Uterus (tissue), 4 donors: ENCODE measurements around the gene ETS1. TPM values are rescaled to one million over a fixed set of nuclear protein-coding genes. Genes with fewer than 3 reads are reported as not detected.

ENCODE experiments used
- DNase-seq, 2 donors: peaks; one replicate each; pipeline ENCODE4 v3.0.0-alpha.2; 2019 to 2020
- H3K27ac ChIP-seq, 2 donors: fragments of 200-600 bp; sonication (generic); 1 replicate in 1 of 2; 2 replicates in 1 of 2; pipeline ENCODE4 v1.5.1; 2016 to 2018
- H3K27me3 ChIP-seq, 2 donors: fragments of 200-600 bp; sonication (generic); one replicate each; pipeline ENCODE4 v1.5.1; 2018 to 2019; ENCODE audit warnings: control low read depth in 1 of 2
- H3K36me3 ChIP-seq, 2 donors: fragments of 200-600 bp; sonication (generic); one replicate each; pipeline ENCODE4 v1.5.1; 2019; ENCODE audit warnings: control low read depth in 1 of 2
- H3K4me1 ChIP-seq, 2 donors: fragments of 200-600 bp; sonication (generic); one replicate each; pipeline ENCODE4 v1.5.1; 2018 to 2019; ENCODE audit warnings: control low read depth in 1 of 2
- H3K4me3 ChIP-seq, 2 donors: fragments of 200-600 bp; sonication (generic); 1 replicate in 1 of 2; 2 replicates in 1 of 2; pipeline ENCODE4 v1.5.1; 2018 to 2019; ENCODE audit warnings: mild to moderate bottlenecking in 1 of 2
- H3K9me3 ChIP-seq, 2 donors: fragments of 200-600 bp; sonication (generic); one replicate each; pipeline ENCODE4 v1.5.1; 2019; ENCODE audit warnings: control low read depth in 1 of 2
- POLR2A ChIP-seq, 2 donors: fragments of 450-650 bp; IDR thresholded peaks; one replicate each; pipeline ENCODE4 v1.6.1; 2016; ENCODE audit warnings: antibody characterized with exemption in 2 of 2, mild to moderate bottlenecking in 1 of 2, moderate library complexity in 1 of 2
- intact Hi-C: fragments of 100-400 bp; cut with DNase I; formaldehyde crosslinking; loops from one replicate; pipeline ENCODE4 v1.15.1; 2023; ENCODE audit warnings: low total_unique reads
- total RNA-seq, 4 donors: library from RNA; depleted of rRNA in 3 of 4; stranded (reverse); fragments of >200 nt in 3 of 4; gene quantifications; one replicate each; pipeline versions ENCODE4 v1.1.0 to v1.2.4, GENCODE V29; 2014 to 2023
- TF ChIP-seq, protein P1 (sequence below), 4 experiments: fragments of 200-600 bp in 2 of 4; fragments of 450-650 bp in 2 of 4; sonication (generic) in 2 of 4; IDR thresholded peaks; one replicate each; pipeline ENCODE4 v1.5.1; 2016 to 2019; ENCODE audit warnings: antibody characterized with exemption in 4 of 4, mild to moderate bottlenecking in 2 of 4, moderate library complexity in 1 of 4
- donor health status: DM: yes; HTN: yes; CAD: no.

Gene ETS1
- total RNA-seq, 4 donors from 2014 or later, result 24.1 to 80.9 (median 58.3) TPM

- Histone ChIP-seq H3K9me3 (no peaks in the 10 kb centered on the region), H3K27me3 (no peaks in the 10 kb centered on the region), H3K4me1 (no peaks in the 10 kb centered on the region), H3K27ac (no peak overlapping the region), H3K4me3 (no peak overlapping the region), H3K36me3 (no peaks in the 10 kb centered on the region)
- intact Hi-C loops, result loop anchor here (10.0 kb wide), 1 partner anchor 450 kb away; no protein-coding TSS in a partner anchor
- TF ChIP-seq, protein P1, sequence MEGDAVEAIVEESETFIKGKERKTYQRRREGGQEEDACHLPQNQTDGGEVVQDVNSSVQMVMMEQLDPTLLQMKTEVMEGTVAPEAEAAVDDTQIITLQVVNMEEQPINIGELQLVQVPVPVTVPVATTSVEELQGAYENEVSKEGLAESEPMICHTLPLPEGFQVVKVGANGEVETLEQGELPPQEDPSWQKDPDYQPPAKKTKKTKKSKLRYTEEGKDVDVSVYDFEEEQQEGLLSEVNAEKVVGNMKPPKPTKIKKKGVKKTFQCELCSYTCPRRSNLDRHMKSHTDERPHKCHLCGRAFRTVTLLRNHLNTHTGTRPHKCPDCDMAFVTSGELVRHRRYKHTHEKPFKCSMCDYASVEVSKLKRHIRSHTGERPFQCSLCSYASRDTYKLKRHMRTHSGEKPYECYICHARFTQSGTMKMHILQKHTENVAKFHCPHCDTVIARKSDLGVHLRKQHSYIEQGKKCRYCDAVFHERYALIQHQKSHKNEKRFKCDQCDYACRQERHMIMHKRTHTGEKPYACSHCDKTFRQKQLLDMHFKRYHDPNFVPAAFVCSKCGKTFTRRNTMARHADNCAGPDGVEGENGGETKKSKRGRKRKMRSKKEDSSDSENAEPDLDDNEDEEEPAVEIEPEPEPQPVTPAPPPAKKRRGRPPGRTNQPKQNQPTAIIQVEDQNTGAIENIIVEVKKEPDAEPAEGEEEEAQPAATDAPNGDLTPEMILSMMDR (IDR thresholded peaks at IDR 0.05), result no peak
- TF ChIP-seq POLR2A (IDR thresholded peaks at IDR 0.05), result no peak
- no peak for DNase-seq
These were observed 37.2 kb upstream of the ETS1 start for GRCh38 chr11:128624269-128625175.

GRCh38 chr11:128623091-128623490 is 35.7 kb upstream of the ETS1 start:
- DNase-seq, result no peak
- H3K9me3 ChIP-seq, result no peaks in the 10 kb centered on the region
- H3K27me3 ChIP-seq, result no peaks in the 10 kb centered on the region
- TF ChIP-seq, protein P1 (IDR thresholded peaks at IDR 0.05), result no peak
- TF ChIP-seq POLR2A (IDR thresholded peaks at IDR 0.05), result no peak
- no peak overlapping the region for H3K4me3 ChIP-seq
- no peaks in the 10 kb centered on the region for H3K36me3 ChIP-seq
- intact Hi-C loops, result loop anchor here (10.0 kb wide), 1 partner anchor 448 kb away; no protein-coding TSS in a partner anchor
- H3K27ac ChIP-seq, result no peak overlapping the region
- H3K4me1 ChIP-seq, result no peaks in the 10 kb centered on the region

GRCh38 chr11:128621601-128622501 is 34.5 kb upstream of the ETS1 start:
- intact Hi-C loops, result loop anchor here (10.0 kb wide), 1 partner anchor 447 kb away; no protein-coding TSS in a partner anchor

DNA sequence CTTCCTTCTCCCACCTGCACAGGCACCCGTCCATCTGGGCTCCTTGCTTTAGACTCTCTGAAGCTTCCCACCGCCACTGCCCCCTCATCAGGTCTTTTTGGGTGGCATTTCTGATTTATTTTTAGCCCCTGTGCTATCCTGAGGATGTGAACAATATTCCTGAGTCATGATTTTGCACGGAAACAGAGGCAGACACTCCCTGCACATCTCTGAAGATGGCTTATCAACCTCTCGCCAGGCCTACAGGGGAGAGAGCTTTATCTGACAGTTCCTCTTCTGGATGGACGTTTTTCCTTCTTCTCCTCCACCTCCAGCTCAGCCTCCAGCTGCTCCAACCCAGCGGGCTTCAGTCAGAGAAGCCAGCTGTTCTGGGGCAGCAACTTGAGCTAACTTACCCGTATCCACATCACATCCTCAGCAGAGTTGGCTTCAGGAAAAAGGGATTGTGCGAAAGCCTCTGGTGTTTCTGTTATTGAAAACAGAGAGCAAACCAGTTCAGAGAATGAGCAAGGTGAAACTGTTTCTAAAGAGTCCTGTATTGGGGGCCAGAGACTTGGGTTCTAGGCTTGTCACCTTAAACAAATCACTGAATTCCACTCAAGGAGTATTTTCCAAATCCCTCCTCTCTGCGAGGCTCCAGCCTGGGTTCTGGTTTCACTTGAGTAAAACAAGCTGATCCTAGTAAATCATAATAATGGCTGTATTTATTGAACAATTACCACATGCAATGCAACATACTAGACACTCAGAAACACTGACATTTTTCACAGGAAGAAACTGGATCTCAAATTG is 33.1 kb upstream of the ETS1 start:
- intact Hi-C loops, result loop anchor here (10.0 kb wide), 1 partner anchor 446 kb away; no protein-coding TSS in a partner anchor
- Histone ChIP-seq H3K4me1 (no peaks in the 10 kb centered on the region), H3K27ac (peak overlapping the region in 1 of 2 donors; percentile 24), H3K9me3 (no peaks in the 10 kb centered on the region), H3K4me3 (no peak overlapping the region), H3K27me3 (no peaks in the 10 kb centered on the region), H3K36me3 (no peaks in the 10 kb centered on the region)
- DNase-seq, result no peak
- TF ChIP-seq, protein P1 (IDR thresholded peaks at IDR 0.05), result no peak
- no peak for TF ChIP-seq POLR2A (IDR thresholded peaks at IDR 0.05)

More at GRCh38 chr11:128621601-128622501, 34.5 kb upstream of the ETS1 start:
- Histone ChIP-seq H3K27ac (peak overlapping the region; percentile 42 to 75), H3K4me3 (no peak overlapping the region), H3K36me3 (no peaks in the 10 kb centered on the region), H3K4me1 (no peaks in the 10 kb centered on the region), H3K9me3 (no peaks in the 10 kb centered on the region), H3K27me3 (no peaks in the 10 kb centered on the region)
- DNase-seq, result peak; percentile 67 to 80
- TF ChIP-seq, protein P1 (IDR thresholded peaks at IDR 0.05), result no peak
- TF ChIP-seq POLR2A (IDR thresholded peaks at IDR 0.05), result no peak
